ENCODE data around the gene MICAL2. TPM values are rescaled to one million over a fixed set of nuclear protein-coding genes. Genes with fewer than 3 reads are reported as not detected.

The MICAL2 gene
- total RNA-seq, 1 donor from 2014 or later, result 31.1 TPM

- no peak for DNase-seq (ENCODE audit: low spot score)
Measured at GRCh38 chr11:12264361-12264760, 154.0 kb downstream of the MICAL2 start.

- DNase-seq (ENCODE audit: low spot score), result no peak
Measured at GRCh38 chr11:12266132-12266531, 155.7 kb downstream of the MICAL2 start.

- DNase-seq (ENCODE audit: low spot score), result no peak
Measured at GRCh38 chr11:12266943-12267342, 156.6 kb downstream of the MICAL2 start.

- DNase-seq (ENCODE audit: low spot score), result no peak
Measured at GRCh38 chr11:12267921-12268320, 157.5 kb downstream of the MICAL2 start.

- no peak for DNase-seq (ENCODE audit: low spot score)
Measured at GRCh38 chr11:12269104-12269441, 158.7 kb downstream of the MICAL2 start.

- DNase-seq (ENCODE audit: low spot score), result no peak
Measured at GRCh38 chr11:12269446-12270214, 159.2 kb downstream of the MICAL2 start.

- DNase-seq (ENCODE audit: low spot score), result no peak
Measured at GRCh38 chr11:12270215-12270797, 159.9 kb downstream of the MICAL2 start.

GRCh38 chr11:12270817-12271216, 160.4 kb downstream of the MICAL2 start:
- no peak for DNase-seq (ENCODE audit: low spot score)

- DNase-seq (ENCODE audit: low spot score), result no peak
Measured at GRCh38 chr11:12271241-12271640, 160.9 kb downstream of the MICAL2 start.

- no peak for DNase-seq (ENCODE audit: low spot score)
Measured at GRCh38 chr11:12271826-12272366, 161.5 kb downstream of the MICAL2 start.

GRCh38 chr11:12272821-12273617, 162.6 kb downstream of the MICAL2 start:
- peak; percentile 71 for DNase-seq (ENCODE audit: low spot score)

GRCh38 chr11:12273618-12273995, 163.2 kb downstream of the MICAL2 start:
- DNase-seq (ENCODE audit: low spot score), result peak; percentile 18

- DNase-seq (ENCODE audit: low spot score), result peak; percentile 35
Measured at GRCh38 chr11:12274056-12274455, 163.7 kb downstream of the MICAL2 start.

- peak; percentile 71 for DNase-seq (ENCODE audit: low spot score)
Measured at GRCh38 chr11:12274558-12275197, 164.3 kb downstream of the MICAL2 start.

- peak; percentile 78 for DNase-seq (ENCODE audit: low spot score)
Measured at GRCh38 chr11:12275818-12276217, 165.4 kb downstream of the MICAL2 start.

GRCh38 chr11:12276356-12276755, 166.0 kb downstream of the MICAL2 start:
- DNase-seq (ENCODE audit: low spot score), result peak; percentile 51

GRCh38 chr11:12276831-12277475, 166.6 kb downstream of the MICAL2 start:
- DNase-seq (ENCODE audit: low spot score), result peak; percentile 60

- peak; percentile 37 for DNase-seq (ENCODE audit: low spot score)
Measured at GRCh38 chr11:12278766-12279671, 168.6 kb downstream of the MICAL2 start.

GRCh38 chr11:12279672-12280108, 169.3 kb downstream of the MICAL2 start:
- peak; percentile 53 for DNase-seq (ENCODE audit: low spot score)

Data from mesenteric fat pad (tissue), 1 donor.